Ishikawa (cell line): ENCODE results near the gene MAPKBP1.

Experiments
- YY1 ChIP-seq: IDR thresholded peaks from 2 replicates; pipeline ENCODE4 v1.6.1; 2012; ENCODE audit warnings: low read depth
- TF ChIP-seq, protein P1 (sequence below): IDR thresholded peaks from 2 replicates; pipeline ENCODE4 v1.6.1; 2012

DNA sequence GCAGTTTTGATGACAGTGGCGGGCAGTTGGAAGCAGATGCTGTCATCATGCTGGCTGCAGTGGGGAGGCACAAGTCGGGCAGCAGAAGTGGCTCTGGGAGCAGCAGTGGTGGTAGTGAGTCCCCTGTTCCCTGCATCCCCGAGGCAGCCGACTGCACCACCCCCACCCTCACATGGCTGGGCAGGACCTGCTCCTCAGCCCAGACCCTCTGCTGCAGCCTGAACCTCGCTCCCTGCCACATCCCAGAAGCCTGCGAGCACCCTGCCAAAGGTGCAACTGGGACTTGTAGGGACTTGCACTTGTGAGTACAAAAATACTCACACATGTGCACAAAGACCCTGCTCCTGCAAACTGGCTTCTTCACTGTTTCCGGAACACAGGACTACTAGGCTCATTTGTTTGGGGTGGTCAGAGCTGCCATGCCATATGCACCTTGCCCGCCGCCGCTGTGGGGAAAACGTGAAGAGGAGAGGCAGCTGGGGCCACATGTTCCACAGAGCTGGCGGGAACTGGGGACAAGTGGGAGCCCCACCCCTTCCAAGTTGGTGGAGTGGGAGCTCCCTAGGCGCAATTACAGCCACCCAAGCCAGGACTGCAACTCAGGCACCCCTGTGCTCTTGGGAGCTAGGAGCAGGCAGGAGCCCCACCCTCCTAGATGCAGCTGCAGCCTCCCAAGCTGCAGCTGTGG lies 55.8 kb downstream of the MAPKBP1 start:
- no peak for TF ChIP-seq YY1
- TF ChIP-seq, protein P1, sequence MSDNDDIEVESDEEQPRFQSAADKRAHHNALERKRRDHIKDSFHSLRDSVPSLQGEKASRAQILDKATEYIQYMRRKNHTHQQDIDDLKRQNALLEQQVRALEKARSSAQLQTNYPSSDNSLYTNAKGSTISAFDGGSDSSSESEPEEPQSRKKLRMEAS: no peak
